Measurements from ENCODE around the gene TSKU. TPM values are rescaled to one million over a fixed set of nuclear protein-coding genes. Genes with fewer than 3 reads are reported as not detected.

TSKU gene
- total RNA-seq, 1 donor from 2014 or later, result 57.9 TPM

- no peaks in the 10 kb centered on the region for H3K9me3 Mint-ChIP-seq (ENCODE audit: unreplicated experiment)
- no peak for TF ChIP-seq CTCF (IDR thresholded peaks at IDR 0.05; ENCODE audit: insufficient read depth, low read depth, low read length)
- TF ChIP-seq EZH2 (IDR thresholded peaks at IDR 0.05; ENCODE audit: insufficient read depth, low read length), result no peak
- Histone ChIP-seq H3K36me3 (ENCODE audit: insufficient read depth, low read length) (no peaks in the 10 kb centered on the region), H3K4me3 (ENCODE audit: insufficient read depth, low read depth, low read length) (no peak overlapping the region), H3K27ac (ENCODE audit: low read depth, low read length) (no peak overlapping the region), H3K4me2 (ENCODE audit: low read length) (no peak overlapping the region), H2AFZ (ENCODE audit: low read depth, low read length) (no peak overlapping the region), H3K9me3 (ENCODE audit: insufficient read depth, low read depth, low read length) (no peaks in the 10 kb centered on the region), H3K9ac (ENCODE audit: low read length) (no peak overlapping the region), H3K4me1 (ENCODE audit: insufficient read depth, low read length) (peaks cover 9% of the 10 kb centered on the region), H3K79me2 (ENCODE audit: insufficient read depth, low read length) (no peaks in the 10 kb centered on the region), H3K27me3 (ENCODE audit: insufficient read depth, low read length) (no peaks in the 10 kb centered on the region), H4K20me1 (ENCODE audit: insufficient read depth, low read length) (no peaks in the 10 kb centered on the region)
- no peak overlapping the region for H3K27ac Mint-ChIP-seq (ENCODE audit: unreplicated experiment)
- FAIRE-seq, result no peak
- no peak for DNase-seq (ENCODE audit: low read depth)
- H3K27me3 Mint-ChIP-seq (ENCODE audit: low read depth, unreplicated experiment), result peaks cover 31% of the 10 kb centered on the region
- no peak overlapping the region for H3K4me3 Mint-ChIP-seq (ENCODE audit: unreplicated experiment)
- H3K4me1 Mint-ChIP-seq (ENCODE audit: low read depth, unreplicated experiment), result peaks cover 7% of the 10 kb centered on the region
- H3K36me3 Mint-ChIP-seq (ENCODE audit: low read depth, unreplicated experiment), result no peaks in the 10 kb centered on the region
Measured at GRCh38 chr11:76747915-76748860, 35.0 kb upstream of the TSKU start.

GRCh38 chr11:76748948-76749347 is 34.2 kb upstream of the TSKU start:
- Histone ChIP-seq H3K27ac (ENCODE audit: low read depth, low read length) (no peak overlapping the region), H3K4me3 (ENCODE audit: insufficient read depth, low read depth, low read length) (no peak overlapping the region), H3K9ac (ENCODE audit: low read length) (no peak overlapping the region), H4K20me1 (ENCODE audit: insufficient read depth, low read length) (no peaks in the 10 kb centered on the region), H2AFZ (ENCODE audit: low read depth, low read length) (no peak overlapping the region), H3K4me1 (ENCODE audit: insufficient read depth, low read length) (peaks cover 12% of the 10 kb centered on the region), H3K27me3 (ENCODE audit: insufficient read depth, low read length) (no peaks in the 10 kb centered on the region), H3K4me2 (ENCODE audit: low read length) (no peak overlapping the region), H3K9me3 (ENCODE audit: insufficient read depth, low read depth, low read length) (no peaks in the 10 kb centered on the region), H3K79me2 (ENCODE audit: insufficient read depth, low read length) (no peaks in the 10 kb centered on the region), H3K36me3 (ENCODE audit: insufficient read depth, low read length) (no peaks in the 10 kb centered on the region)
- H3K4me3 Mint-ChIP-seq (ENCODE audit: unreplicated experiment), result no peak overlapping the region
- TF ChIP-seq EZH2 (IDR thresholded peaks at IDR 0.05; ENCODE audit: insufficient read depth, low read length) (no peak), CTCF (IDR thresholded peaks at IDR 0.05; ENCODE audit: insufficient read depth, low read depth, low read length) (no peak)
- no peak overlapping the region for H3K27ac Mint-ChIP-seq (ENCODE audit: unreplicated experiment)
- peaks cover 32% of the 10 kb centered on the region for H3K27me3 Mint-ChIP-seq (ENCODE audit: low read depth, unreplicated experiment)
- DNase-seq (ENCODE audit: low read depth), result no peak
- H3K4me1 Mint-ChIP-seq (ENCODE audit: low read depth, unreplicated experiment), result peaks cover 12% of the 10 kb centered on the region
- no peaks in the 10 kb centered on the region for H3K9me3 Mint-ChIP-seq (ENCODE audit: unreplicated experiment)
- no peak for FAIRE-seq
- no peaks in the 10 kb centered on the region for H3K36me3 Mint-ChIP-seq (ENCODE audit: low read depth, unreplicated experiment)

- Histone ChIP-seq H3K9ac (ENCODE audit: low read length) (no peak overlapping the region), H3K4me1 (ENCODE audit: insufficient read depth, low read length) (peaks cover 12% of the 10 kb centered on the region), H2AFZ (ENCODE audit: low read depth, low read length) (no peak overlapping the region), H3K9me3 (ENCODE audit: insufficient read depth, low read depth, low read length) (no peaks in the 10 kb centered on the region), H3K4me2 (ENCODE audit: low read length) (no peak overlapping the region), H3K4me3 (ENCODE audit: insufficient read depth, low read depth, low read length) (no peak overlapping the region), H3K79me2 (ENCODE audit: insufficient read depth, low read length) (no peaks in the 10 kb centered on the region), H3K36me3 (ENCODE audit: insufficient read depth, low read length) (no peaks in the 10 kb centered on the region), H4K20me1 (ENCODE audit: insufficient read depth, low read length) (no peaks in the 10 kb centered on the region), H3K27ac (ENCODE audit: low read depth, low read length) (no peak overlapping the region), H3K27me3 (ENCODE audit: insufficient read depth, low read length) (no peaks in the 10 kb centered on the region)
- no peak for FAIRE-seq
- no peaks in the 10 kb centered on the region for H3K36me3 Mint-ChIP-seq (ENCODE audit: low read depth, unreplicated experiment)
- no peak for DNase-seq (ENCODE audit: low read depth)
- TF ChIP-seq EZH2 (IDR thresholded peaks at IDR 0.05; ENCODE audit: insufficient read depth, low read length) (no peak), CTCF (IDR thresholded peaks at IDR 0.05; ENCODE audit: insufficient read depth, low read depth, low read length) (no peak)
- H3K27ac Mint-ChIP-seq (ENCODE audit: unreplicated experiment), result no peak overlapping the region
- H3K27me3 Mint-ChIP-seq (ENCODE audit: low read depth, unreplicated experiment), result peaks cover 34% of the 10 kb centered on the region
- peaks cover 14% of the 10 kb centered on the region for H3K4me1 Mint-ChIP-seq (ENCODE audit: low read depth, unreplicated experiment)
- H3K9me3 Mint-ChIP-seq (ENCODE audit: unreplicated experiment), result no peaks in the 10 kb centered on the region
- H3K4me3 Mint-ChIP-seq (ENCODE audit: unreplicated experiment), result no peak overlapping the region
Measured at GRCh38 chr11:76750067-76750466, 33.1 kb upstream of the TSKU start.
